22Rv1 (cell line): ENCODE measurements around the gene CREB1.

Experiments used
- ZFX ChIP-seq: fragments of 450-650 bp; IDR thresholded peaks from 2 replicates; pipeline ENCODE4 v1.6.1; 2017; ENCODE audit warnings: antibody characterized with exemption, borderline replicate concordance
- TF ChIP-seq, protein P1 (sequence below): fragments of 450-650 bp; IDR thresholded peaks from 2 replicates; pipeline ENCODE4 v1.5.1; 2017; ENCODE audit warnings: mild to moderate bottlenecking

DNA sequence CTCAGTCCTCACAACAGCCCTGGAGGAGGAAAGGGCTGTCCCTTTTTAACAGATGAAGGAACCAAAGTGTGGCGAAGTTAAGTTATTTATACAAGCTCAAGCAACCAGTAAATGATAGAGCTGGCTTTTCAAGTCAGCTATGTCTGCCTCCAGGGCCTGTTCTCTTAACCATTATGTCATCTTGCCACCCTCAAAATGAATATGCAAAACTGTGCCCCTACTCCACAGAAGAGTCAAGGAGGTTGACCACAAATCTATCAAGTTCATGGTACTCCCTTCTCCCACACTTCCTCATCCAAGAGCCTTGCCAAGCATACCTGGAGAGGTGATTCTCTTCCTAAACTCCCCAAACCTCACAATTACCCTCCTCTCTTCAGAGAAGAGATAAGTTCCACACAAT lies 37.3 kb upstream of the CREB1 start:
- TF ChIP-seq, protein P1, sequence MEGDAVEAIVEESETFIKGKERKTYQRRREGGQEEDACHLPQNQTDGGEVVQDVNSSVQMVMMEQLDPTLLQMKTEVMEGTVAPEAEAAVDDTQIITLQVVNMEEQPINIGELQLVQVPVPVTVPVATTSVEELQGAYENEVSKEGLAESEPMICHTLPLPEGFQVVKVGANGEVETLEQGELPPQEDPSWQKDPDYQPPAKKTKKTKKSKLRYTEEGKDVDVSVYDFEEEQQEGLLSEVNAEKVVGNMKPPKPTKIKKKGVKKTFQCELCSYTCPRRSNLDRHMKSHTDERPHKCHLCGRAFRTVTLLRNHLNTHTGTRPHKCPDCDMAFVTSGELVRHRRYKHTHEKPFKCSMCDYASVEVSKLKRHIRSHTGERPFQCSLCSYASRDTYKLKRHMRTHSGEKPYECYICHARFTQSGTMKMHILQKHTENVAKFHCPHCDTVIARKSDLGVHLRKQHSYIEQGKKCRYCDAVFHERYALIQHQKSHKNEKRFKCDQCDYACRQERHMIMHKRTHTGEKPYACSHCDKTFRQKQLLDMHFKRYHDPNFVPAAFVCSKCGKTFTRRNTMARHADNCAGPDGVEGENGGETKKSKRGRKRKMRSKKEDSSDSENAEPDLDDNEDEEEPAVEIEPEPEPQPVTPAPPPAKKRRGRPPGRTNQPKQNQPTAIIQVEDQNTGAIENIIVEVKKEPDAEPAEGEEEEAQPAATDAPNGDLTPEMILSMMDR, result no peak
- no peak for TF ChIP-seq ZFX
